PC-3 (cell line): ENCODE data around the gene CREM. TPM values are rescaled to one million over a fixed set of nuclear protein-coding genes. Genes with fewer than 3 reads are reported as not detected.

ENCODE experiments used
- ATAC-seq: fragments of 200-7000 bp; cut with Tn5 transposase; 2 replicates; pipeline ENCODE4 v1.9.1; 2020; ENCODE audit warnings: mild to moderate bottlenecking, moderate library complexity
- BruUV-seq: library from RNA; stranded (reverse); fragments of 400-500 nt; replicated peaks from 2 replicates; lab custom pipeline; 2021; lab: Mats Ljungman, UMichigan
- CTCF ChIA-PET: fragments of 300-600 bp; sonication (Branson Sonifier 250); formaldehyde crosslinking; loops from one replicate; lab custom pipeline; 2022; ENCODE audit warnings: antibody characterized with exemption; lab: Charles Lee
- POLR2A ChIA-PET: fragments of 300-600 bp; sonication (Branson Sonifier 250); formaldehyde crosslinking; loops from one replicate; lab custom pipeline; 2022; ENCODE audit warnings: antibody characterized with exemption; ENCODE audit not compliant: unreplicated experiment; lab: Charles Lee
- DNase-seq: peaks from one replicate; pipeline ENCODE4 v3.0.0-alpha.2; 2015
- H2AFZ ChIP-seq: fragments of 300-600 bp; sonication (generic); 2 replicates; pipeline ENCODE4 v1.6.0; 2016; ENCODE audit warnings: antibody characterized with exemption, low read length
- H3F3A ChIP-seq: fragments of 300-600 bp; sonication (generic); one replicate; pipeline ENCODE4 v1.6.0; 2017; ENCODE audit warnings: antibody characterized with exemption, low read length, control low read depth, mild to moderate bottlenecking; ENCODE audit not compliant: unreplicated experiment
- H3K27ac ChIP-seq: fragments of 300-600 bp; sonication (generic); 2 replicates; pipeline ENCODE4 v1.5.1; 2016; ENCODE audit warnings: mild to moderate bottlenecking, low read length
- H3K27me3 ChIP-seq: fragments of 300-600 bp; sonication (generic); 2 replicates; pipeline ENCODE4 v1.6.1; 2016; ENCODE audit warnings: low read length, mixed read lengths
- H3K36me3 ChIP-seq: fragments of 300-600 bp; sonication (generic); 2 replicates; pipeline ENCODE4 v1.6.1; 2016; ENCODE audit warnings: low read depth, mixed run types, low read length, mixed read lengths
- H3K4me1 ChIP-seq: fragments of 300-600 bp; sonication (generic); 2 replicates; pipeline ENCODE4 v1.5.1; 2016; ENCODE audit warnings: low read length; ENCODE audit not compliant: insufficient read depth
- H3K4me2 ChIP-seq: fragments of 300-600 bp; sonication (generic); 2 replicates; pipeline ENCODE4 v1.6.0; 2016; ENCODE audit warnings: low read length
- H3K4me3 ChIP-seq: fragments of 300-600 bp; sonication (generic); 2 replicates; pipeline ENCODE4 v1.5.1; 2016; ENCODE audit warnings: mild to moderate bottlenecking, low read length, mixed read lengths
- H3K79me2 ChIP-seq: fragments of 300-600 bp; sonication (generic); 2 replicates; pipeline ENCODE4 v1.6.1; 2017; ENCODE audit warnings: low read length, mixed read lengths
- H3K9ac ChIP-seq: fragments of 300-600 bp; sonication (generic); 2 replicates; pipeline ENCODE4 v1.6.0; 2016; ENCODE audit warnings: mild to moderate bottlenecking, low read length
- H3K9me2 ChIP-seq: fragments of 300-600 bp; sonication (generic); replicated peaks from 2 replicates; pipeline ENCODE4 v1.6.1; 2016; ENCODE audit warnings: mixed run types, low read length, mixed read lengths
- H3K9me3 ChIP-seq: fragments of 300-600 bp; sonication (generic); 2 replicates; pipeline ENCODE4 v1.6.1; 2016; ENCODE audit warnings: low read length, mixed read lengths
- H4K20me1 ChIP-seq: fragments of 300-600 bp; sonication (generic); 2 replicates; pipeline ENCODE4 v1.6.1; 2016; ENCODE audit warnings: low read length, mixed read lengths
- CTCF ChIP-seq: fragments of 300-600 bp; sonication (generic); conservative IDR thresholded peaks from 2 replicates; pipeline ENCODE4 v1.5.1; 2017; ENCODE audit warnings: antibody characterized with exemption, low read depth, mild to moderate bottlenecking, low read length
- EZH2 ChIP-seq: fragments of 300-600 bp; sonication (generic); IDR thresholded peaks from one replicate; pipeline ENCODE4 v1.6.1; 2017; ENCODE audit warnings: antibody characterized with exemption, mild to moderate bottlenecking, low read length; ENCODE audit not compliant: unreplicated experiment
- EZH2phosphoT487 ChIP-seq: fragments of 300-600 bp; sonication (generic); IDR thresholded peaks from 2 replicates; pipeline ENCODE4 v1.6.1; 2018; ENCODE audit warnings: mild to moderate bottlenecking, antibody characterized with exemption, low read length, borderline replicate concordance
- intact Hi-C: fragments of 100-400 bp; cut with micrococcal nuclease; formaldehyde crosslinking; loops from 2 replicates; pipeline ENCODE4 v1.9.0; 2023
- total RNA-seq: library from RNA; depleted of rRNA; stranded (reverse); fragments of >200 nt; gene quantifications from 2 replicates; pipeline ENCODE4 v1.2.3, GENCODE V29; 2014

CREM gene
- total RNA-seq, 1 experiment from 2014 or later: 195 TPM

- Histone ChIP-seq H3K4me1 (peaks cover 41% of the 10 kb centered on the region), H4K20me1 (peaks cover 22% of the 10 kb centered on the region; the same call in 1 of the 2 replicates), H2AFZ (no peak overlapping the region), H3K4me3 (peak overlapping the region; percentile 74), H3K36me3 (no peaks in the 10 kb centered on the region), H3K4me2 (peak overlapping the region; percentile 82), H3K9me3 (no peaks in the 10 kb centered on the region), H3K79me2 (peaks cover 72% of the 10 kb centered on the region), H3F3A (peaks cover 10% of the 10 kb centered on the region), H3K27ac (peak overlapping the region; percentile 11), H3K9ac (peak overlapping the region; percentile 93; the same call in 1 of the 2 replicates), H3K9me2 (no peaks in the 10 kb centered on the region), H3K27me3 (no peaks in the 10 kb centered on the region)
- ATAC-seq (no peak), DNase-seq (peak; percentile 74)
- ChIA-PET CTCF (interaction anchor here (0.8 kb wide), 1 partner anchor 67 kb away, joined by 3 read pairs; no protein-coding TSS in a partner anchor), POLR2A (interaction anchor here (0.5 to 0.6 kb wide), 2 partner anchors 66 to 371 kb away, joined by 3 to 4 read pairs; no protein-coding TSS in a partner anchor)
- intact Hi-C loops: loop anchor here (5.0 kb wide), 3 partner anchors 203 to 1748 kb away; no protein-coding TSS in a partner anchor
- TF ChIP-seq EZH2phosphoT487 (no peak), CTCF (no peak), EZH2 (no peak)
- no TSS peak for BruUV-seq
Measured at GRCh38 chr10:35129185-35129674, 2.6 kb downstream of the CREM start.

GRCh38 chr10:35130663-35131062 is 4.0 kb downstream of the CREM start:
- BruUV-seq: no TSS peak
- H3K9ac ChIP-seq: no peak overlapping the region
- H3K4me3 ChIP-seq: peak overlapping the region; percentile 10
- H4K20me1 ChIP-seq: peaks cover 22% of the 10 kb centered on the region; the same call in 1 of the 2 replicates
- peak overlapping the region; percentile 26 for H3K27ac ChIP-seq
- no peaks in the 10 kb centered on the region for H3K27me3 ChIP-seq
- intact Hi-C loops: loop anchor here (1.0 kb wide), 2 partner anchors 24 to 66 kb away; no protein-coding TSS in a partner anchor
- H2AFZ ChIP-seq: no peak overlapping the region
- no peaks in the 10 kb centered on the region for H3K9me2 ChIP-seq
- ChIA-PET POLR2A (no interaction called here), CTCF (no interaction called here)
- H3F3A ChIP-seq: peaks cover 10% of the 10 kb centered on the region
- H3K4me2 ChIP-seq: peak overlapping the region; percentile 82
- no peaks in the 10 kb centered on the region for H3K9me3 ChIP-seq
- H3K79me2 ChIP-seq: peaks cover 80% of the 10 kb centered on the region
- ATAC-seq (peak; percentile 21), DNase-seq (peak; percentile 92)
- H3K4me1 ChIP-seq: peaks cover 41% of the 10 kb centered on the region
- TF ChIP-seq EZH2: no peak
- no peak for TF ChIP-seq CTCF
- no peak for TF ChIP-seq EZH2phosphoT487
- H3K36me3 ChIP-seq: no peaks in the 10 kb centered on the region

GRCh38 chr10:35132727-35133126 is 6.1 kb downstream of the CREM start:
- Histone ChIP-seq H3K4me1 (peaks cover 36% of the 10 kb centered on the region), H2AFZ (no peak overlapping the region), H3K9ac (no peak overlapping the region), H3K4me3 (no peak overlapping the region), H4K20me1 (peaks cover 22% of the 10 kb centered on the region; the same call in 1 of the 2 replicates), H3K79me2 (peaks cover 83% of the 10 kb centered on the region), H3K36me3 (no peaks in the 10 kb centered on the region), H3K9me2 (no peaks in the 10 kb centered on the region), H3K9me3 (no peaks in the 10 kb centered on the region), H3K27ac (no peak overlapping the region), H3K27me3 (no peaks in the 10 kb centered on the region), H3F3A (peaks cover 10% of the 10 kb centered on the region), H3K4me2 (no peak overlapping the region)
- TF ChIP-seq CTCF (no peak), EZH2phosphoT487 (no peak), EZH2 (no peak)
- ChIA-PET POLR2A (no interaction called here), CTCF (interaction anchor here (1.7 kb wide), 1 partner anchor 63 kb away, joined by 6 read pairs; no protein-coding TSS in a partner anchor)
- DNase-seq (no peak), ATAC-seq (no peak)
- intact Hi-C loops: no loop called here
- BruUV-seq: no TSS peak
